SK-N-SH treated with all-trans-retinoic acid at 6 μM for 48 hours (cell line): ENCODE results near the gene TANGO6.
"Not testable (repeated sequence)": the region's sequence is repeated elsewhere in the genome, so short reads cannot be mapped to it uniquely, and the experiment has no call there.

Experiments used
- ATAC-seq: fragments of 200-7000 bp; cut with Tn5 transposase; 3 replicates; pipeline ENCODE4 v1.9.1; 2020; ENCODE audit warnings: mild to moderate bottlenecking, moderate library complexity
- ARNTL ChIP-seq: fragments of 450-650 bp; formaldehyde crosslinking; IDR thresholded peaks from 2 replicates; pipeline ENCODE4 v1.5.0; 2020; ENCODE audit warnings: low read depth, mild to moderate bottlenecking, moderate library complexity, borderline replicate concordance
- CREB5 ChIP-seq: fragments of 250-450 bp; sonication (Bioruptor Pico); IDR thresholded peaks from 2 replicates; pipeline ENCODE4 v1.5.1; 2020; ENCODE audit warnings: low read depth, mild to moderate bottlenecking, moderate library complexity
- CSRNP3 ChIP-seq: fragments of 250-450 bp; sonication (Bioruptor Pico); IDR thresholded peaks from 2 replicates; pipeline ENCODE4 v1.5.1; 2021; ENCODE audit warnings: mild to moderate bottlenecking, moderate library complexity
- ISL1 ChIP-seq: fragments of 250-450 bp; sonication (Bioruptor Pico); IDR thresholded peaks from 2 replicates; pipeline ENCODE4 v2.1.2; 2022; ENCODE audit warnings: mild to moderate bottlenecking, moderate library complexity
- OSR1 ChIP-seq: fragments of 250-450 bp; sonication (Bioruptor Pico); IDR thresholded peaks from 2 replicates; pipeline ENCODE4 v1.8.0; 2022; ENCODE audit warnings: moderate library complexity, mild to moderate bottlenecking, inconsistent platforms
- POU6F1 ChIP-seq: fragments of 250-450 bp; sonication (Bioruptor Pico); IDR thresholded peaks from 2 replicates; pipeline ENCODE4 v1.8.0; 2021; ENCODE audit warnings: low read depth, mild to moderate bottlenecking, moderate library complexity, borderline replicate concordance
- PPARA ChIP-seq: fragments of 250-450 bp; sonication (Bioruptor Pico); IDR thresholded peaks from 2 replicates; pipeline ENCODE4 v1.5.0; 2020; ENCODE audit warnings: mild to moderate bottlenecking, borderline replicate concordance
- SNAI2 ChIP-seq: fragments of 250-450 bp; sonication (Bioruptor Pico); IDR thresholded peaks from 2 replicates; pipeline ENCODE4 v1.5.0; 2020; ENCODE audit warnings: mild to moderate bottlenecking, moderate library complexity
- TCF4 ChIP-seq: fragments of 250-450 bp; sonication (Bioruptor Pico); IDR thresholded peaks from 2 replicates; pipeline ENCODE4 v1.8.0; 2021; ENCODE audit warnings: mild to moderate bottlenecking, moderate library complexity, borderline replicate concordance
- TOX ChIP-seq: fragments of 250-450 bp; sonication (Bioruptor Pico); IDR thresholded peaks from 2 replicates; pipeline ENCODE4 v1.8.0; 2021; ENCODE audit warnings: mild to moderate bottlenecking, moderate library complexity, borderline replicate concordance
- TSHZ2 ChIP-seq: fragments of 250-450 bp; sonication (Bioruptor Pico); IDR thresholded peaks from 2 replicates; pipeline ENCODE4 v1.5.0; 2020; ENCODE audit warnings: mild to moderate bottlenecking, moderate library complexity
- ZC3H10 ChIP-seq: fragments of 250-450 bp; sonication (Bioruptor Pico); IDR thresholded peaks from 2 replicates; pipeline ENCODE4 v1.5.1; 2021; ENCODE audit warnings: mild to moderate bottlenecking, moderate library complexity
- ZFP30 ChIP-seq: fragments of 450-650 bp; formaldehyde crosslinking; IDR thresholded peaks from 2 replicates; pipeline ENCODE4 v1.5.0; 2022; ENCODE audit warnings: mild to moderate bottlenecking, moderate library complexity
- ZNF70 ChIP-seq: fragments of 450-650 bp; formaldehyde crosslinking; IDR thresholded peaks from 2 replicates; pipeline ENCODE4 v1.5.0; 2020; ENCODE audit warnings: mild to moderate bottlenecking, moderate library complexity
- ZNF8 ChIP-seq: fragments of 450-650 bp; formaldehyde crosslinking; IDR thresholded peaks from 2 replicates; pipeline ENCODE4 v1.5.0; 2020; ENCODE audit warnings: mild to moderate bottlenecking, moderate library complexity

TANGO6 gene

GRCh38 chr16:68835970-68836369 is 7.4 kb upstream of the TANGO6 start:
- ATAC-seq: no peak
- no peak for TF ChIP-seq ZNF70
- no peak for TF ChIP-seq CSRNP3
- no peak for TF ChIP-seq ZNF8 (CRISPR knock-in tag)
- no peak for TF ChIP-seq ISL1 (CRISPR knock-in tag)
- no peak for TF ChIP-seq TOX (CRISPR knock-in tag)

- ATAC-seq: no peak
- TF ChIP-seq ZC3H10 (CRISPR knock-in tag): no peak
- no peak for TF ChIP-seq OSR1 (CRISPR knock-in tag)
- no peak for TF ChIP-seq CSRNP3
- no peak for TF ChIP-seq ZFP30
- TF ChIP-seq ISL1 (CRISPR knock-in tag): no peak
- no peak for TF ChIP-seq TSHZ2 (CRISPR knock-in tag)
- no peak for TF ChIP-seq ZNF8 (CRISPR knock-in tag)
- no peak for TF ChIP-seq TCF4 (CRISPR knock-in tag)
Observed at GRCh38 chr16:68839831-68840230, 3.5 kb upstream of the TANGO6 start.

GRCh38 chr16:68842964-68843481 is 308 bp upstream of the TANGO6 start:
- not testable (repeated sequence) for ATAC-seq

GRCh38 chr16:68844211-68844564 is 857 bp downstream of the TANGO6 start:
- TF ChIP-seq ZNF70 (no peak), CREB5 (no peak), OSR1 (CRISPR knock-in tag) (no peak), TCF4 (CRISPR knock-in tag) (no peak), ZC3H10 (CRISPR knock-in tag) (no peak), CSRNP3 (no peak)
- no peak for ATAC-seq

GRCh38 chr16:68848786-68849185 is 5.5 kb downstream of the TANGO6 start:
- ATAC-seq: no peak
- TF ChIP-seq ZNF70 (no peak), CREB5 (no peak), ARNTL (no peak), SNAI2 (CRISPR knock-in tag) (no peak), ISL1 (CRISPR knock-in tag) (no peak), ZFP30 (no peak), POU6F1 (no peak), ZNF8 (CRISPR knock-in tag) (no peak), TOX (CRISPR knock-in tag) (no peak), ZC3H10 (CRISPR knock-in tag) (no peak), CSRNP3 (no peak), PPARA (CRISPR knock-in tag) (no peak)
